Endothelial cell of umbilical vein (primary cell): ENCODE measurements around the gene DLG1. TPM values are rescaled to one million over a fixed set of nuclear protein-coding genes. Genes with fewer than 3 reads are reported as not detected.

ENCODE experiments used
- BruUV-seq: library from RNA; stranded (reverse); fragments of 400-500 nt; replicated peaks from 2 replicates; lab custom pipeline; 2021; lab: Mats Ljungman, UMichigan
- CTCF ChIA-PET: fragments of 300-600, 350-600 bp; sonication (Branson Sonifier 250); formaldehyde crosslinking; loops from one replicate; lab custom pipeline; 2021; ENCODE audit warnings: antibody characterized with exemption, inconsistent platforms; lab: Charles Lee
- POLR2A ChIA-PET: fragments of 300-600, 350-600 bp; sonication (Branson Sonifier 250); formaldehyde crosslinking; loops from one replicate; lab custom pipeline; 2021; ENCODE audit warnings: antibody characterized with exemption, inconsistent platforms; lab: Charles Lee
- DNase-seq: peaks from one replicate; pipeline ENCODE4 v3.0.0-alpha.2; 2011; ENCODE audit warnings: low read depth, low spot score
- FAIRE-seq: peaks from 2 replicates; lab custom pipeline; 2011; peaks lifted over from hg19 to GRCh38; lab: Jason Lieb, UNC
- H2AFZ ChIP-seq: 2 replicates; pipeline ENCODE4 v1.6.0; 2012; ENCODE audit warnings: low read depth, low read length, control low read depth, inconsistent platforms
- H3K27ac ChIP-seq: 2 replicates; pipeline ENCODE4 v1.5.1; 2011; ENCODE audit warnings: low read depth, mild to moderate bottlenecking, control low read depth, low read length, moderate library complexity; ENCODE audit not compliant: insufficient read depth
- H3K27me3 ChIP-seq, 2 experiments: 2 replicates each; pipeline versions ENCODE4 v1.6.0 to v1.6.1; 2011; ENCODE audit warnings: low read length in 2 of 2, mixed read lengths in 1 of 2; ENCODE audit not compliant: control insufficient read depth in 2 of 2, insufficient read depth in 2 of 2
- H3K36me3 ChIP-seq, 2 experiments: 2 replicates in 1 of 2; 3 replicates in 1 of 2; pipeline ENCODE4 v1.5.1; 2011; ENCODE audit warnings: low read length in 2 of 2, mild to moderate bottlenecking in 1 of 2, moderate library complexity in 1 of 2; ENCODE audit not compliant: control insufficient read depth in 2 of 2, insufficient read depth in 2 of 2; ENCODE audit errors: extremely low read depth in 1 of 2
- H3K4me1 ChIP-seq: 3 replicates; pipeline ENCODE4 v1.5.1; 2011; ENCODE audit warnings: mild to moderate bottlenecking, low read length; ENCODE audit not compliant: control insufficient read depth, insufficient read depth; ENCODE audit errors: extremely low read depth
- H3K4me2 ChIP-seq: 2 replicates; pipeline ENCODE4 v1.6.1; 2011; ENCODE audit warnings: low read length, control low read depth, mixed read lengths; ENCODE audit not compliant: insufficient read depth
- H3K4me3 ChIP-seq, 3 experiments: fragments of 200-600 bp in 1 of 3; sonication (generic), shearing (Covaris generic) in 1 of 3; replicated peaks in 1 of 3; 2 replicates each; pipeline ENCODE4 v1.5.1; 2011 to 2016; ENCODE audit warnings: control low read depth in 3 of 3, low read length in 3 of 3, mild to moderate bottlenecking in 2 of 3, inconsistent platforms in 1 of 3, low read depth in 1 of 3, moderate library complexity in 1 of 3; ENCODE audit not compliant: insufficient read depth in 1 of 3
- H3K79me2 ChIP-seq: 2 replicates; pipeline ENCODE4 v1.6.0; 2012; ENCODE audit warnings: low read length, inconsistent platforms; ENCODE audit not compliant: control insufficient read depth, insufficient read depth
- H3K9ac ChIP-seq: replicated peaks from 2 replicates; pipeline ENCODE3; 2011; ENCODE audit warnings: low read length, control low read depth; ENCODE audit not compliant: insufficient read depth; ENCODE audit errors: extremely low read depth
- H3K9me1 ChIP-seq: replicated peaks from 3 replicates; pipeline ENCODE4 v1.6.0; 2011; ENCODE audit warnings: mild to moderate bottlenecking, low read length; ENCODE audit not compliant: control insufficient read depth, insufficient read depth; ENCODE audit errors: extremely low read depth
- H3K9me3 ChIP-seq: replicated peaks from 2 replicates; pipeline ENCODE4 v1.5.1; 2012; ENCODE audit warnings: low read length, inconsistent platforms; ENCODE audit not compliant: control insufficient read depth, insufficient read depth
- H4K20me1 ChIP-seq: replicated peaks from 2 replicates; pipeline ENCODE3; 2011; ENCODE audit warnings: mild to moderate bottlenecking, low read length; ENCODE audit not compliant: control insufficient read depth, insufficient read depth; ENCODE audit errors: extremely low read depth
- CTCF ChIP-seq, 2 donors: IDR thresholded peaks; 1 replicate in 1 of 2; 2 replicates in 1 of 2; pipeline ENCODE4 v1.5.1; 2011; ENCODE audit warnings: low read length in 2 of 2, mild to moderate bottlenecking in 2 of 2, moderate library complexity in 2 of 2, control low read depth in 1 of 2, inconsistent platforms in 1 of 2, low read depth in 1 of 2; ENCODE audit not compliant: insufficient read depth in 1 of 2; ENCODE audit errors: extremely low read depth in 1 of 2
- EZH2 ChIP-seq: IDR thresholded peaks from 2 replicates; pipeline ENCODE4 v1.6.1; 2012; ENCODE audit warnings: borderline replicate concordance, low read depth, mild to moderate bottlenecking, moderate library complexity, low read length, inconsistent platforms; ENCODE audit not compliant: severe bottlenecking
- FOS ChIP-seq: IDR thresholded peaks from 2 replicates; pipeline ENCODE4 v1.6.1; 2011; ENCODE audit warnings: mild to moderate bottlenecking, low read length, moderate library complexity, borderline replicate concordance; ENCODE audit not compliant: insufficient read depth
- GATA2 ChIP-seq: IDR thresholded peaks from 2 replicates; pipeline ENCODE4 v1.7.0; 2011; ENCODE audit warnings: low read depth, mild to moderate bottlenecking, moderate library complexity, mixed read lengths, low read length; ENCODE audit not compliant: insufficient read length, insufficient read depth
- JUN ChIP-seq: IDR thresholded peaks from 2 replicates; pipeline ENCODE4 v1.6.1; 2011; ENCODE audit warnings: borderline replicate concordance, low read depth; ENCODE audit not compliant: insufficient read length, insufficient read depth
- MAX ChIP-seq: IDR thresholded peaks from 2 replicates; pipeline ENCODE4 v1.6.1; 2011; ENCODE audit not compliant: insufficient read depth, insufficient read length
- MYC ChIP-seq: IDR thresholded peaks from one replicate; pipeline ENCODE4 v1.6.1; 2011; ENCODE audit warnings: mild to moderate bottlenecking, low read depth, low read length
- POLR2A ChIP-seq: IDR thresholded peaks from 2 replicates; pipeline ENCODE4 v1.6.1; 2012; ENCODE audit warnings: low read depth, mild to moderate bottlenecking, control low read depth, low read length
- POLR2AphosphoS5 ChIP-seq: IDR thresholded peaks from 2 replicates; pipeline ENCODE4 v1.6.1; 2012; ENCODE audit warnings: low read depth, mild to moderate bottlenecking, control low read depth, low read length, moderate library complexity; ENCODE audit not compliant: insufficient read depth
- dilution Hi-C: fragments of 300-500 bp; cut with MboI; formaldehyde crosslinking; loops from one replicate; pipeline ENCODE4 v1.15.0; 2019; ENCODE audit warnings: low sequenced_read_pairs; ENCODE audit not compliant: extremely low pct_ligation_motif_present
- intact Hi-C: fragments of 100-400 bp; cut with micrococcal nuclease; formaldehyde crosslinking; loops from one replicate; pipeline ENCODE4 v1.10.0; 2022
- polyA plus RNA-seq, 4 experiments: library from polyadenylated mRNA; depleted of rRNA in 3 of 4; stranded (reverse) in 3 of 4; unstranded in 1 of 4; fragments of >200 nt; gene quantifications; 2 replicates each; pipeline versions ENCODE4 v1.2.1 to v1.2.3, GENCODE V29; 2011 to 2012; ENCODE audit warnings: missing spikeins in 1 of 4
- total RNA-seq: library from RNA; stranded (reverse); gene quantifications from 2 replicates; pipeline ENCODE4 v1.2.3, GENCODE V29; 2021

Gene DLG1
- total and polyA plus RNA-seq, 2 donors (not counting 3 experiments of a cell fraction or from before 2014, with no cell fraction given): 26.5 to 80.1 TPM

- dilution Hi-C loops: loop anchor here (25.0 kb wide), 1 partner anchor 244 kb away; no protein-coding TSS in a partner anchor
- CTCF ChIA-PET: interaction anchor here (0.8 to 4.6 kb wide), 7 partner anchors 9 to 240 kb away, joined by 3 to 45 read pairs (median 4); no protein-coding TSS in a partner anchor
- peaks cover 90% of the 10 kb centered on the region for H3K79me2 ChIP-seq
- TF ChIP-seq POLR2A (no peak), JUN (no peak), CTCF (IDR thresholded peaks at IDR 0.05; ENCODE audit: extremely low read depth in 1 of 2, insufficient read depth in 1 of 2, low read depth in 1 of 2, low read length in 2 of 2) (no peak), FOS (no peak), EZH2 (no peak), MAX (no peak), POLR2AphosphoS5 (no peak), MYC (no peak), GATA2 (no peak)
- no peak for DNase-seq
- H3K9me3 ChIP-seq: no peaks in the 10 kb centered on the region
- no peaks in the 10 kb centered on the region for H3K4me1 ChIP-seq
- FAIRE-seq: no peak
- no peak overlapping the region for H3K9ac ChIP-seq
- BruUV-seq: no TSS peak
- H3K27ac ChIP-seq: no peak overlapping the region
- POLR2A ChIA-PET: no interaction called here
- H3K36me3 ChIP-seq: peaks cover 0 to 4% of the 10 kb centered on the region in 2 experiments
- H4K20me1 ChIP-seq: peaks cover 7% of the 10 kb centered on the region
- intact Hi-C loops: no loop called here
- no peak overlapping the region for H3K4me2 ChIP-seq
- H3K27me3 ChIP-seq: no peaks in the 10 kb centered on the region
- H2AFZ ChIP-seq: no peak overlapping the region
- no peak overlapping the region for H3K4me3 ChIP-seq
- H3K9me1 ChIP-seq: no peaks in the 10 kb centered on the region
Observed at GRCh38 chr3:197268294-197268693, 30.1 kb downstream of the DLG1 start.
